ENCODE measurements around the gene ARMC9.

DNA sequence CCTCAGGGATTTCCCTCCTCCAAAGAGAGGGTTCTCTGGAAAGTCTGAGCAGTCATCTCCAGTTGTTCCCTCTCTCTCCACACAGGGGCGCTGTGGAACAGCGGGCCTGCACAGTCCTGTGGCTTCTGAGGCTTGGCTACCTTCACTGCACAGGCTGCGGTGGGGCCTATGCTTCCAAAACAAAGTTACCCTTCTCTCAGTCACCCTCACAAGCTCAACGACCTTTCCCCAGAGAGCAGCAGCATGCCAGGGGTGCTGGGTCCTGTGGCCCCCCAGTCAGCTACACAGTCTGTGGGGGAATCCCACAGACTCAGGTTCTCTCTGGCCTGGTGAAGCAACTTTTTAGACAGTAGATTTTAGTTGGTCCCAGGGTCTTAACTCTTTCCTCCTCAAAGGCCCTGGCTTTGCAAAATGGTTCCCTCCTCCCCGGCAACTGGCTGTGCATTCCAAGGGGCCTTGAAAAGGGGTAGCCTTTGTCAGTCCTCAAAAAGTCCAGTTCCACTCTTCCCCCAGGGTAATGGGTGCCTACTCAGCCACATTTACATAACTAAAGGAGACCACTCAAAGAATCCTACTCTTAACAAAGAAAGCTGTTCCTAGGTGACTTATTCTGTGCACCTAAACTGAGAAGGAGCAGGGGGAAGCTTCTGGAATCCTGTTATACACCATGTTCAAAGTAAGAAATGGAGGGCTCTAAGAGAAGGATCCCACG, 212.0 kb downstream of the ARMC9 start:
- TF ChIP-seq, protein P1, sequence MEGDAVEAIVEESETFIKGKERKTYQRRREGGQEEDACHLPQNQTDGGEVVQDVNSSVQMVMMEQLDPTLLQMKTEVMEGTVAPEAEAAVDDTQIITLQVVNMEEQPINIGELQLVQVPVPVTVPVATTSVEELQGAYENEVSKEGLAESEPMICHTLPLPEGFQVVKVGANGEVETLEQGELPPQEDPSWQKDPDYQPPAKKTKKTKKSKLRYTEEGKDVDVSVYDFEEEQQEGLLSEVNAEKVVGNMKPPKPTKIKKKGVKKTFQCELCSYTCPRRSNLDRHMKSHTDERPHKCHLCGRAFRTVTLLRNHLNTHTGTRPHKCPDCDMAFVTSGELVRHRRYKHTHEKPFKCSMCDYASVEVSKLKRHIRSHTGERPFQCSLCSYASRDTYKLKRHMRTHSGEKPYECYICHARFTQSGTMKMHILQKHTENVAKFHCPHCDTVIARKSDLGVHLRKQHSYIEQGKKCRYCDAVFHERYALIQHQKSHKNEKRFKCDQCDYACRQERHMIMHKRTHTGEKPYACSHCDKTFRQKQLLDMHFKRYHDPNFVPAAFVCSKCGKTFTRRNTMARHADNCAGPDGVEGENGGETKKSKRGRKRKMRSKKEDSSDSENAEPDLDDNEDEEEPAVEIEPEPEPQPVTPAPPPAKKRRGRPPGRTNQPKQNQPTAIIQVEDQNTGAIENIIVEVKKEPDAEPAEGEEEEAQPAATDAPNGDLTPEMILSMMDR (IDR thresholded peaks at IDR 0.05) = peak in 3 of 7 experiments; percentile 7 to 13 (median 11)
- TF ChIP-seq POLR2AphosphoS5 (IDR thresholded peaks at IDR 0.05) (no peak), POLR2A (IDR thresholded peaks at IDR 0.05) (no peak), EP300 (IDR thresholded peaks at IDR 0.05) (no peak)
